Right renal cortex interstitium (tissue), 3 donors: ENCODE results near the gene FARP1. TPM values are rescaled to one million over a fixed set of nuclear protein-coding genes. Genes with fewer than 3 reads are reported as not detected.
"Not testable (repeated sequence)": the region's sequence is repeated elsewhere in the genome, so short reads cannot be mapped to it uniquely, and the experiment has no call there.

Experiments
- DNase-seq, 3 donors: peaks; one replicate each; pipeline ENCODE4 v3.0.0-alpha.2; 2013; ENCODE audit warnings: low read depth in 3 of 3, low spot score in 2 of 3
- polyA plus RNA-seq, 3 donors: library from polyadenylated mRNA; unstranded; fragments of 120-200 nt; gene quantifications; one replicate each; pipeline ENCODE4 v1.2.1, GENCODE V29; 2013; ENCODE audit not compliant: insufficient read length in 3 of 3

FARP1 gene
- polyA plus RNA-seq, 3 donors, result 256 to 276 (median 265) TPM

DNA sequence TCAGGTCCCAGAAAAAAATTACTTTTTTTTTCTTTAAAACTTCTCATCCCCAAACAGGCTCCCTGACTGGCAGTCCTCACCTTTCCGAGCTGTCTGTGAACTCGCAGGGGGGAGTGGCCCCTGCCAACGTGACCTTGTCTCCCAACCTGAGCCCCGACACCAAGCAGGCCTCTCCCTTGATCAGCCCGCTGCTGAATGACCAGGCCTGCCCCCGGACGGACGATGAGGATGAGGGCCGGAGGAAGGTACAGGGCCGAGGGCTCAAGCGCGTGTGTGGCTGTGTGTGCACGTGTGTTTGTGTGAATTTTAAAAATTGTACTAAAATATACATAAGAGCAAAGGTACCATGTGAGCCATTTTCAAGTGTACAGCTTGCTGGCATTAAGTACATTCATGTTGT, 266.4 kb downstream of the FARP1 start:
- no peak for DNase-seq

DNA sequence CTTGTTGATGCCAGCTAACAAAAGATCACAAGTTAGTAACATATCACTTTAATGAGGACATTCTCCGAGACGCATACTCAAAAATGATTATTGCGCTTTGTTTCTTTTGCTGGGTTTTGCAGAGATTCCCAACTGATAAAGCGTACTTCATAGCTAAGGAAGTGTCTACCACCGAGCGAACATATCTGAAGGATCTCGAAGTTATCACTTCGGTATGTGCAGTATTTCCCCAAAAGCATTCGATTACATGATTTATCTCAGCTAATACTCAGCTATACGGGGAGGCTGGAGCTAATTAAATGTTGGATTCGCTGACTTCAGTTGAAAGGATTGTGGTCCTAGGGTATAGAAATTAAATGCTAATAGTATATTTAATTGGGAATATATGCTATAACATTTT, 267.7 kb downstream of the FARP1 start:
- no peak for DNase-seq

DNA sequence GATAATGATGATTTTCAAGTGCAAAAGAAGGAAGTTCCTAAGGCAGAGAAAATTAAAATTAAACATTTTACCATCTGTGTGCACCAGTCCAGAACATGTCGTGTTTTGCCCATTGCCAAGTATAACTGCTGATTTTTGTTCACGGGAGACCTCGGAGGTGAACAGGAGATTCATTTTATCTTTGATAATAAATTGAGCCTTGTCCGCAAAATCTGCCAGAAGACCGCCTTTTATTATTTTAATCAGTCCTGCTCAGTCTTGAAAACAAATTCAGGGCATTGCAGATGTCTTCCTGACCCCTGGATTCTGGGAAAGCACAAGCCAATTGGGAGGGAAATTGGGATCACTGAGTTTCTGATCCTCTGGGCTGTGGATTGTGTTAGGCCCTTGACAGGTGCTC, 268.1 kb downstream of the FARP1 start:
- DNase-seq, result no peak

DNA sequence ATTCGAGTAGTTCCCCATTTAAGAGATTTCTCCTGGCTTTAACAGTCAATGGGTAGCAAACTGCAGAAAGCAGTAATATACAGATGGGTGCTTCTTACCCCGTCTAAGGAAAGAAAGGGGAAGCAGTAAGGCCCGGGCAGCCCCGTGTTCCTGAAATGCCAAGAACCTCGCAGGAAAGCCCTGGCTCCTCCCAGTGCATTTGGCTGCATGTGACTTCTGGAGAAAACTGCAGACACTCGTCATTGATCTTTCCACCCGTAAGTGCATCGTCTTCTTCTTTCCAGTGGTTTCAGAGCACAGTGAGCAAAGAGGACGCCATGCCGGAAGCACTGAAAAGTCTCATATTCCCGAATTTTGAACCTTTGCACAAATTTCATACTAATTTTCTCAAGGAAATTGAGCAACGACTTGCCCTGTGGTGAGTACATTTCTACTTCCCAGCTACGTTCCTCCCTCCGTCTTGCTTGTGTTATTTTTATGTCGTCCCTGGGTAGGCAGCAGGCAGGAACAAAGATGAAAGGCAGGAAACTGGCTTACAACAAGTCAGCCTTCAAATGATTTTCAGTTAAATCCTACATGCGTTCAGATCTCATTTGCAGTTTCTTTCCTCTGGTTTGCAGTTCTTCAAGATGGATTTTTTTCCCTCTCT, 268.8 kb downstream of the FARP1 start:
- DNase-seq, result no peak

DNA sequence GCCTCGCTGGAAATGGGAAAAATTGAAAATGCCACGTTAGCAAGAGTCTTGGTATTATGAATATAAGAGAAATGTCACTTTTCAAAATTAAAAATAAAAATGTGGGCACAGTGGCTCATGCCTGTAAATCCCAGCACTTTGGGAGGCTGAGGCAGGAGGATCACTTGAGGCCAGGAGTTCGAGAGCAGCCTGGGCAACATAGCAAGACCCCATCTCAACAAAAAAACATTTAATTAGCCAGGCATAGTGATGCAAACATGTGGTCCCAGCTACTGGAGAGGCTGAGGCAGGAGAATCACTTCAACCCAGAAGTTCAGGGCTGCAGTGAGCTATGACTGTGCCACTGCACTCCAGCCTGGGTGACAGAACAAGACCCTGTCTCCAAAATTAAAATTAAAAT, 270.4 kb downstream of the FARP1 start:
- not testable (repeated sequence) for DNase-seq

DNA sequence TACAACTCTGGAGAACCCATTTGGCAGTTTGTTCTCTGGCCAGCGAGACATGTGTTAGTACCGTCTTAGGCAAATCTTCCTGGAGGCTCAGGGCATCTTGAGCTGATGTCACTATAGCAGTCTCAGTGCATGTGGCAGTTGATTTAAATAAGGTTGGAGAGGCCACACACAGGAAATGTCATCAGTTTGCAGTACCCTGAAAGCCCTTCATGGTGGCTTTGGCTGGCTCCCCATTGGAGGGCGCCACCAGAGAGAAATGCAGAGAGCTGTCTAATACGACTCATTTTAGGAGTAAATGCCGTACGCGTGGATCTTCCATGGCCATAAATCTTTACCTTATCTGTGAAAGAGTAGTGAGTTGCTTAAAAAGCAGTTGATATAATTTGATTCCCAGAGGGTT, 270.9 kb downstream of the FARP1 start:
- DNase-seq, result no peak

DNA sequence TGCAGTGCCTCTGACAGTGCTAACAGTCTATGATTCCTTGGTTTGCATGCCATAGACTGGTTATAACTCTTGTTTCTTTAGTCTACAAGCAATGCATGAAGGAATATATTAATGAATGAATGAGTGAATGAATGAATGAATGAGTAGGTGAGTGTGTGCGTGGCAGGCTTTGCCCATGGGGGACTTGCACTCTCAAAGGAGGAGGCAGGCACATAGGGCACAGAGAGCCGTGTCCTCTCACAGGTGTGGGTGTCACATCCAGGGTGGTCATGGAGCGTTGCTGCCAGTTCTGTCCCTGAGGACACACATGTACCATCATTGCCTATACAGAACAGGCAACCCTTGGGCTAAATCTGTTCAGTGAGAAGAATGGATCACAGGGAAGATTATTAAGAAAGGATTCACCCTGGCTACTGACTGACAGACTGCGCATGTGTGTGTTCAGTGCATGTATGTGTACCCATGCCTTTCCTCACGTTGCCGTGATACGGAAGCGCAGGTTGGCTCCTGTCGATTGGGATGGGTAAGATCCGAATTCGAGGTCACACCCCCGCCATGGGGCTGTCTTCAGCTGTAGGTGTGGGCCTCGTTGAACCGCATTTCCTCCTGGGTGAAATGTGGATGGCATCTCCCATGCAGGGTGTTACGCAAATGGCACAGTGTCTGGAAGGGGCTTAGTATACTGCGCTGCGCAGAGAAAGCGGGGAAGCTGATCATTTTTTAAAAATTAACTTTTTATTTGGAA, 272.6 kb downstream of the FARP1 start:
- no peak for DNase-seq

DNA sequence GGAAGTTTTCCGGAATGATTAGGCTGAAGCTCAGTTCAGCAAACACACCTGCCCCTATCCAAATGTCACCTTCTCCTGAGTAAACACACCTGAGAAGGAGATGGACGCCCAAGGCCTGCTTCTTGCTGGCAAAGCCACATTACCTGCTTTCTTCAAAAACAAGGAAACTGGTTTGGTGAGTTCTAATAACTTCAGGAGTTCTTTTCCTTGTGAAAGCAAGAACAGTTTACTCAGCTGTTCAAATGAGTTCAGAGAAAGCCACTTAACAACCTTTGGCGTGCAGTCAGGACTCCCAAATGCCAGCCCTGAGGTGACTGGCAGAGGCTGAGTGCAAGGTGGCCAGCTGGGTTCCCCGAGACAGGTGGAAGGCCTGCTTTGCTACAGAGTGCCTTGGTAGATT, 273.5 kb downstream of the FARP1 start:
- no peak for DNase-seq

DNA sequence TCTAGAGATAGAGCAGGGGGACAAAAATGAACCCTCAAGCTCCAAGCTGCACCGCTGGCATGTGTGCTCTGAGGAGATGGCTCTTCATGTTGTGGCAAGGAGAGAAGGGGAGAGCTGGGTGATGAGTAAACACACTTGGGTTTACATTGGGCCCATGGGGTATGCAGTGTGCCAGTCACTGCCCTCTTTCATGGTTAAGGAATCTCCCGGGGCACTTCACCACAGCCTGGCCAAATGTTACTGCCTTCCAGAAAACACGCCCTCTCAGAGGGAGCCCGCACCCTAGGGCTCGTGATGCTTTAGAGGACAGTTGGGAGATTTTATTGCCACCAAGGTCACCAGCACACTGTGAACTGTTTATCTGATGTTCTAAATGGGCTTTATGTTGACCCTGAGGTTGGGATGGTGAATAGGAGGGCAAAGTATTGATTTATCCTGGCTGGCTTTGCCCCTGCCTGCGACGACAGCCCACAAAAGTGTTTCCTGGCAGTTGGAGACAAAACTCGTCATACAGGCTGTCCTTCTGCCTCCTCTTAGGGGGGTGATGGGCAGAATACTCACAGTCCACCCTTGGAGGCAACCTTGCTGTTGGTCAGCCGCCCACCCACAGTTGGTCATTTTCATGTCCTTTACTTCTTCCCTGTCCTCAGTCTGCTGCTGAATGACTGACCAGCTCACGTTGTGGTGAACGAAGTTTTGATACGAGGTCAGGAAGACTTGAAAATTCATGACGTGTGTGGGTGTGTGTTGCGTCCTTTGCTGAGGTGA, 277.1 kb downstream of the FARP1 start:
- DNase-seq, result no peak

DNA sequence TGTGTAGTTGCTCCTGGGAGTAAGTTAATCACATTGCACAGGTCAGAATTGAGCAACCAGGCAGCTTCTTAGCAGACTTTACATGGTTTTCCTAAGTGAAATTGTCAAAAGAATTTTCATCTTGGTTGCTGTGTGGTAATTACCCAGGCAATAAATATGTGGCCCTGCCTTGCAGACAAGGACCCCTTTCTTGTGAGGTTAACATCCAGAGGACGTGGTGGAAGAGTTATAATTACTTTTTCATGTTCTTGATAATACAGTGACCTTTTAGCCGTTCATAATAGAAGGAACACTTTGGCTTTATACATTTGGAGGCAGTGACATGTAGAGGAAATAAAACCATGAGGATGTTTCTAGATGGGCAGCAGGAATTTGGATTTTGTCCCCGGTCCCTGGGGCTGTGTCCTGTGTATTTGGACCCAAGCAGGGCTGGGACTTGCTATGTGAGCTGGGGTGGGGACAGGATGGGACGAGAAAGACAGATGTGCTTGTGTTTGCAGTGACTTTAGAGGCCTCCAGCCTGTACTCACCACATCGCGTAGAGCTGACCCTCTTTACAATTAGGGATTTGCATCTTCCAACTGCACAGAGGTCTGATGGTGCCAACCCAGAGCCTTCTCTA, 277.8 kb downstream of the FARP1 start:
- DNase-seq, result no peak

DNA sequence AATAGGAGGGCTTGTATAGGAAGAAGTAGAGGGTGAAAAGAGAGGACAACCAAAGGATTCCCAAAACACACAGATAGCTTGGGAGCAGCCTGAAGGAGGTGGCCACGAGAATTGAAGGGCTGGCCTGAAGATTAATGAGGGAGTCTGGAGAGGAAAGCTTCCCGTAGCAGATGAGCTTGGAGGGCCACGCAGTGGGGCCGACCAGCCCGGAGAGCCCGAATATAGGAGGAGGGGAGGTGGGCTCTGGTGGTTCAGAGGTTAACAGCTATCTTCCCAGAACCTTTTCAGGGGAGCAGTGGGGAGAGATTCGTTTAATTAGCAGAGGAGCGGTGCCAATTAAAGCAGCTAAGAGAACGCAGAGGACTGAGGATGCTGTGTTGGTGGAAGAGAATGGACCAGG, 279.2 kb downstream of the FARP1 start:
- DNase-seq, result no peak

DNA sequence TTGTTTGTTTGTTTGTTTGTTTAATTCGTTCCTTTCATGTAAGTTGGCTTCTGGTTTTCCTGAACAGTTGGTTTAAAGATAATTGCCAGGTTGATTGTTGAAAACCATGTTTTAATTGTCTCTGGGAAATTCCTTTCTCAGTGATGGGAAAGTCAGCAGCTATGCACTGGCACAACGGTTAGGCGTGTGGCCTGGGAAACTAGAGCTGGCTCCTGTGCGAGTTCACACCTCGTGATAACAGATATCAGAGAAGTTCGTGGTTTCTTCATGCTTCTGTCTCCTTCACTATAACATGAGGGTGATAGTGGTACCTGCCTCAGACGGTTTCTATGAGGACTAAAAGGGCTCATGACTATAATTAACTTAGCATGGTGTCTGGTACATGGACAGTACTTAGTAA, 280.5 kb downstream of the FARP1 start:
- DNase-seq, result no peak

DNA sequence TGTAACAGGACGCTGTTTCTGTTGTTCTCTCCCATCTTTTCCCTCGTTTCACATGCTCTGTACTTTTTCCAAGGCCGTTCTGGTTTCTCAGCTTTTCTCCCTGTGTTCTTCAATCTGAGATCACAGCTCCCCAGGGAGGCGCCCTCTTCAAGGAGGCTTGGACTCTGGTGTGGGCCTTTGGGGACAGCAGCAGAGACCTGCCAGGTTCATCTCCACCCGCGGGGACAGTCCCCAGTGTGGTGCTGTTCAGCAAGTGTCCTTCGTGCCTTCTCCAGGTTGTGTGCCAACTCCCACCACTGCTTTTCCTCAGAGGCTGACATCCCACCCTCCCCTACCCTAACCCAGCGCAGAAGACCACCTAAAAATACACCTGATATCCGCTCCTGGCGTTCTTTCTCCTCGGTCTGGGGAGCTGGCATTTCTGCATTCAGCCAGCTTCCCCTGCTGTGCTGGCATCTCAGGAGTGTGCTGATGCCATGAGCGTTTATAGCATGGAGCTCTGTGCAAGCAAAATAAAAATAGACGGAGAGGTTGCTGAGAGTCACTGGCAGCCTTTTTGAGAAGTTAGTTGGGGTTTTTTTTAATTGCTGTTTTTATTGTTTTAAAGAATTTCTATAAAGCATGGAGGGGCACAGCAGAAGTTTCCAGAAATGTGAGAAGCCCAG, 284.6 kb downstream of the FARP1 start:
- DNase-seq, result no peak

DNA sequence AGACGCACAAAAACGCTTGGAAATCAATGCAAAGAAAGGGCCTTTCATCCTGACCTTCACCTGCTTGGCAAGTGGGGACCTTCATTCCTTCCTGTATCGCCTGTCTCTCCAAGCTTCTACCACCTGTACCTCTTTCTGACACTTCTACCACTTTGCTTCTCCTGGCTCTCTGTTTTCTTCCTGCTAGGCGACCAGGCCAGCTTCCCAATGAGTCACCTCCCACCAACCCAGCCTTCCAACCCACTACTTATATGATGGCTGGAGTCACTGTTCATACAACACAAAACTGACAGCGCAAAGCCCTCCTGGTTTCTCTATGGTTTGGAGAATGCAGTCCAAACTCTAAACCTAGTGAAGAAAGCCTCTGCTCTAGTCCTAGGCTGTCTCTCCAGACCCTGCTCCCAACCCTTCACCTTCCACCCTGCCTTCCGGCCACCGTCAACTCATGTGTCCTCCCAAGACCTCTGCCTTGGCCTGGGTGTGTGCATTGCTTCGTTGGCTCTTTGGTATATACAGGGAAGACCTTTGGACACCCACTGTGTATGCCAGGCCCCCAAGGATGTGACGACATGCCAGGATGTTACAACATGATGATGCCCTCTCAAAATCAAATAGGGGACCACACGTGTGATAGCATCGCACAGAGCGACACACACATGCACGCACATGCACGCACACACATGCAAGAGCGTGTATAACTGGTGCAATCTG, 285.5 kb downstream of the FARP1 start:
- DNase-seq, result no peak

DNA sequence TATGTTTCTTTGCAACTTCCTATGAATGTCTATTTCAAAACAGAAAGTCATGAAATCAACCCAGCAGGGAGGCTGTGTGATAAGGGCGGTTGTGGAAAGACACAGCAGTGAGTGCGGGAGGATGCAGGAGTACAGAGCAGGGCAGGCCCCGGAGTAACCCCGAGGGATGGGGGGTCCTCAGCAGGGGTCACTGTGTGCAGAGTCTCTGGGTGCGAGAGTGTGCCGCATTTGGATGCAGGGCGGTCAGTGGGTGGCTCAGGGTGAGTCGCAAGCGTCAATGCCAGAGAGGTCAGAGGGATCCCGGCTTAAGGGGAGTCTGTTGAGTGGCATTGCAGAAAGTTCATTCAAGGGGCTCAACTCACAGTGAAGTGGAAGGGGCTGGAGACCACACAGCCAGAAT, 286.2 kb downstream of the FARP1 start:
- DNase-seq, result no peak

DNA sequence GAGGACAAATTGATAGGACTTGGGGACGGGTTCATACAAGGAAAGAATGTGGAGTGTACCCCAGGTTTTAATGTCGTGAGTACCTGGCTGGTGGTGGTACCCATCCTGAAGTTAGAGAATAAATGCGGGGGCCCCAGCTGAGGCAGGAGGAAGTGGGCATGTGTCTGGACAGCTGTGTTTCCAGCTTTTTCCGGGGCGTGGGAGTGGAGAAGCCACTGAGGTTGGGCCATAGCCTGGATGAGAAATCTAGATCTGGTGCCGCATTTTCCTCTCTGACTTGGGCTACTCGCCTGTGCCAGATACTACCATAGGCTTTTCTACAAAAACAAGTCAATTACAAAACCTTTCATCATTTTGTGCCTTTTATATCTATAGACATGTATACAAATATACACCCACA, 286.6 kb downstream of the FARP1 start:
- no peak for DNase-seq

DNA sequence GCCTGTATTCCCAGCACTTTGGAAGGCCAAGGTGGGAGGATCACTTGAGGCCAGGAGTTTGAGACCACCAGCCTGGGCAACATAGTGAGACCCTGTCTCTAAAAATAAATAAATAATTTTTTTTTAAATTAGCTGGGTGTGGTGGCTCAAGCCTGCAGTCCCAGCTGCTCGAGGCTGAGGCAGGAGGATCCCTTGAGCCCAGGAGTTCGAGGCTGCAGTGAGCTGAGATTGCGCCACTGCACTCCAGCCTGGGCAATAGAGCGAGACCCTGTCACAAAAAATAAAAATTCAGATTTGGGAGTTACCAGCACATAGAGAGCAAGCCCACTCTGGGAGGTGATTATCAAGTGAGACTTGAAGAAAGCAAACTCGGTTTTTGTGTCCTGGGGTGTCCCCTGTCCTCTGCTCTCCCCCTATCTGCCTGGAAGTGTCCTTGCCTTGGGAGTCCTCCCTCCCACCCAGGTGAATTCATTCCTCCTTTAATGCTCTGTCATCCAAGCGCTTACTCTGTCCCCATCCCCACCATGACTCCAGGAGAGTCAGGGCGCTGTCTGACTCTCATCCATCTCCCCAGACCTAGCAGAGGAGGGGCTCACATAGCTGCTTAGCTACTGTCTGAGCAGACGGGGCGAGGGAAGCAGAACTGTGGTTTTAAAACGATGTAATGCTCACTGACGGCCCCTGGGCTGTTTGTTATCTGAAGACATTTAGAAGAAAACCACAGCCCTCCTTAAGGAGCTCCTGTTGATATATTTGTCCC, 287.3 kb downstream of the FARP1 start:
- no peak for DNase-seq

DNA sequence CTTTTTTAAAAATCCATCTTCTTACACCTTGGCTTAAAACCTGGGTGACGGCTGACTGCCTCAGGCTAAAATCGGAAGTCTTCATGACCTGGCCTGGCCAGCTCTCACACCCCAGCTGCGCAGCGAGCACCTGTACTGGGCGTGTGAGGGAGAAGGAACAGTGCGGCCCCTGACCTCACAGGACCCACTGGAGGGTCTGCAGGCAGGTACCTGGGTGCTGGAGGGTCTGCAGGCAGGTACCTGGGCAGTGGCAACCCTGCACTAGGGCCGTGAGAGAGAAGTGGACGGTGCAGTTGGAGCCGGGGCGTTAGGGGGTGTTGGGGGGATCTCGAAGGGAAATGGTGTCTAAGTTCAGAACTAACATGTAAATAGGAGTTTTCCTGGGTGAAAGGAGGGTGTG, 289.7 kb downstream of the FARP1 start:
- no peak for DNase-seq

DNA sequence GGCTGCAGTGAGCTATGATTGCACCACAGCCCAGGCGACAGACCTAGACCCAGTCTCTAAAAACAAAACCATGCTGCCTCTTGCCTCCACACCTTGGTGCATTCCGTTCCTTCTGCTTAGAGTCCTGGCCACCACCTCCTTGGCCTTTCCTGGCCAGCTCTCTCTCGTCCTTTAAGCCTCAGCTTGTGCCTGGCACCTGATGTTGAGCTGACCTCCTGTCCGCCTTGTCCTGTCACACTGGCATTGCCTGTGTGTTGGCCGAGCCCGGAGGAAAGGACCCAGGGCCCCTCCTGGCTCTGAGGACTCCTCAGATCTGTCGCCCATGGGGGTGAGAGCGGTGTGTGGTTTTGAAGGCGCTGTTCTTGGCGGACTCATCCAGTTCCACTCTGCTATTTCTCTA, 290.8 kb downstream of the FARP1 start:
- DNase-seq, result no peak

DNA sequence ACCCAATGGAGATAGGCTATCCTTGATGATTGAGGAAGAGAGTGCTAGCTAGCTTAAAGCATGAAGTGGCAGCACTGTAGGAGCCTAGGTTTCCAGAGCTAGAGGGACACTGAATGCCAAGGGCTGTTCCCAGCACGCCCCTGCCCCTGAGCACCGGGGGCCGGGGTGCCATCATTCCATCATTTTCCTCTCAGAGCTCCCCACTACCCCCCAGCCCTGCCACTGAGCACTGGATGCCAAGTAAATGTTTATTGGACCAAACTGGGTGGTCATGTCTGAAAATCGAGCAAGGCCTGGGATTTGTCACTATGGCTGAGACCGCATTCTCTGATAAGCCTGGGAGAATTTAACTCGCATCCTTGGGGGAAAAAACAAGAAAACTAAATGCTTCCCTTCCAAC, 291.2 kb downstream of the FARP1 start:
- DNase-seq, result no peak
